OCI-LY7 (cell line): ENCODE data around the gene RNF123. TPM values are rescaled to one million over a fixed set of nuclear protein-coding genes. Genes with fewer than 3 reads are reported as not detected.

Source experiments
- BruUV-seq: library from RNA; stranded (reverse); fragments of 400-500 nt; replicated peaks from 2 replicates; lab custom pipeline; 2021; lab: Mats Ljungman, UMichigan
- CTCF ChIA-PET: fragments of 300-600 bp; sonication (Branson Sonifier 250); formaldehyde crosslinking; loops from one replicate; lab custom pipeline; 2022; ENCODE audit warnings: antibody characterized with exemption; ENCODE audit not compliant: unreplicated experiment; lab: Charles Lee
- POLR2A ChIA-PET: fragments of 300-600 bp; sonication (Branson Sonifier 250); formaldehyde crosslinking; loops from one replicate; lab custom pipeline; 2022; ENCODE audit warnings: antibody characterized with exemption; lab: Charles Lee
- DNase-seq: peaks from one replicate; pipeline ENCODE4 v3.0.0-alpha.2; 2015; ENCODE audit warnings: low spot score
- H2AFZ ChIP-seq: fragments of 200-600 bp; sonication (generic), shearing (Covaris generic); 2 replicates; pipeline ENCODE4 v1.6.1; 2014; ENCODE audit warnings: mild to moderate bottlenecking, antibody characterized with exemption, low read length, moderate library complexity
- H3K27ac ChIP-seq: fragments of 200-600 bp; sonication (generic); 2 replicates; pipeline ENCODE4 v1.5.1; 2014; ENCODE audit warnings: mixed run types, low read depth, mild to moderate bottlenecking, moderate library complexity, low read length, inconsistent platforms; ENCODE audit not compliant: poor library complexity, severe bottlenecking
- H3K36me3 ChIP-seq: fragments of 200-600 bp; sonication (generic); 2 replicates; pipeline ENCODE4 v1.6.1; 2014; ENCODE audit warnings: mild to moderate bottlenecking, antibody characterized with exemption, low read length, moderate library complexity, mixed read lengths; ENCODE audit not compliant: insufficient read depth
- H3K4me1 ChIP-seq: fragments of 200-600 bp; sonication (generic); 2 replicates; pipeline ENCODE4 v1.5.1; 2014; ENCODE audit warnings: mild to moderate bottlenecking, low read length; ENCODE audit not compliant: insufficient read depth, poor library complexity, severe bottlenecking
- H3K4me2 ChIP-seq: fragments of 200-600 bp; sonication (generic); 2 replicates; pipeline ENCODE4 v1.6.1; 2014; ENCODE audit warnings: mild to moderate bottlenecking, low read length
- H3K4me3 ChIP-seq: fragments of 200-600 bp; sonication (generic); 2 replicates; pipeline ENCODE4 v1.5.1; 2014; ENCODE audit warnings: mild to moderate bottlenecking, low read depth, low read length; ENCODE audit not compliant: poor library complexity, severe bottlenecking
- H3K79me2 ChIP-seq: fragments of 200-600 bp; sonication (generic); 2 replicates; pipeline ENCODE4 v1.6.1; 2016; ENCODE audit warnings: low read depth, mild to moderate bottlenecking, low read length, moderate library complexity, mixed read lengths; ENCODE audit not compliant: insufficient read depth
- H3K9me2 ChIP-seq: fragments of 200-600 bp; sonication (generic); 2 replicates; pipeline ENCODE4 v1.6.1; 2016; ENCODE audit warnings: mild to moderate bottlenecking, low read length, mixed read lengths; ENCODE audit not compliant: insufficient read depth
- H3K9me3 ChIP-seq: fragments of 200-600 bp; sonication (generic); 2 replicates; pipeline ENCODE4 v1.6.1; 2014; ENCODE audit warnings: mild to moderate bottlenecking, mixed run types, low read length, mixed read lengths
- H4K20me1 ChIP-seq: fragments of 200-600 bp; sonication (generic); 2 replicates; pipeline ENCODE4 v1.6.1; 2014; ENCODE audit warnings: mild to moderate bottlenecking, antibody characterized with exemption, low read length, moderate library complexity, mixed read lengths; ENCODE audit not compliant: insufficient read depth
- CTCF ChIP-seq: fragments of 200-600 bp; sonication (generic); conservative IDR thresholded peaks from 2 replicates; pipeline ENCODE4 v1.5.1; 2014; ENCODE audit warnings: mild to moderate bottlenecking, antibody characterized with exemption, low read length, moderate library complexity, mixed read lengths
- EZH2phosphoT487 ChIP-seq: fragments of 200-600 bp; sonication (generic); IDR thresholded peaks from 2 replicates; pipeline ENCODE4 v1.6.1; 2018; ENCODE audit warnings: low read depth, borderline replicate concordance, mild to moderate bottlenecking, mixed run types, antibody characterized with exemption, low read length, moderate library complexity, mixed read lengths
- intact Hi-C: fragments of 100-400 bp; cut with micrococcal nuclease; formaldehyde crosslinking; loops from one replicate; pipeline ENCODE4 v1.10.0; 2022; ENCODE audit not compliant: unreplicated experiment
- total RNA-seq, 2 experiments: library from RNA; depleted of rRNA in 1 of 2; stranded (reverse); fragments of >200 nt in 1 of 2; shearing (Covaris generic) in 1 of 2; gene quantifications; 2 replicates each; pipeline ENCODE4 v1.2.3, GENCODE V29; 2014 to 2022

The RNF123 gene
- total RNA-seq, 2 experiments from 2014 or later: 20.8 to 48.4 TPM

GRCh38 chr3:49727154-49727923 is 38.0 kb downstream of the RNF123 start:
- Histone ChIP-seq H3K79me2 (peaks cover 13% of the 10 kb centered on the region; the same call in 1 of the 2 replicates), H3K9me2 (no peaks in the 10 kb centered on the region), H3K27ac (peak overlapping the region; percentile 78), H2AFZ (peak overlapping the region; percentile 39; the same call in 1 of the 2 replicates), H3K4me1 (peaks cover 45% of the 10 kb centered on the region), H3K4me3 (peak overlapping the region; percentile 33), H3K36me3 (peaks cover 58% of the 10 kb centered on the region), H3K4me2 (peak overlapping the region; percentile 57), H3K9me3 (no peaks in the 10 kb centered on the region), H4K20me1 (no peaks in the 10 kb centered on the region)
- TF ChIP-seq EZH2phosphoT487: no peak
- no peak for TF ChIP-seq CTCF
- CTCF ChIA-PET: no interaction called here
- BruUV-seq: no TSS peak
- POLR2A ChIA-PET: no interaction called here
- DNase-seq: peak; percentile 87
- intact Hi-C loops: no loop called here

GRCh38 chr3:49727924-49728361 is 38.6 kb downstream of the RNF123 start:
- intact Hi-C loops: no loop called here
- H2AFZ ChIP-seq: no peak overlapping the region
- H3K9me2 ChIP-seq: no peaks in the 10 kb centered on the region
- H3K9me3 ChIP-seq: no peaks in the 10 kb centered on the region
- H3K27ac ChIP-seq: peak overlapping the region; percentile 78
- H3K4me3 ChIP-seq: no peak overlapping the region
- BruUV-seq: no TSS peak
- H3K4me1 ChIP-seq: peaks cover 40% of the 10 kb centered on the region
- no peak for TF ChIP-seq EZH2phosphoT487
- no peak for TF ChIP-seq CTCF
- H3K36me3 ChIP-seq: peaks cover 58% of the 10 kb centered on the region
- peak overlapping the region; percentile 57; the same call in 1 of the 2 replicates for H3K4me2 ChIP-seq
- ChIA-PET POLR2A (no interaction called here), CTCF (no interaction called here)
- H3K79me2 ChIP-seq: peaks cover 7% of the 10 kb centered on the region; the same call in 1 of the 2 replicates
- H4K20me1 ChIP-seq: no peaks in the 10 kb centered on the region
- DNase-seq: no peak
